Astrocyte of the spinal cord (primary cell): ENCODE data around the gene TMEM235.

Experiments
- DNase-seq: peaks from one replicate; pipeline ENCODE4 v3.0.0; 2011; ENCODE audit warnings: low read depth, low spot score
- H3K4me3 ChIP-seq: 2 replicates; pipeline ENCODE4 v1.5.1; 2011; ENCODE audit warnings: low read depth, mild to moderate bottlenecking, low read length, moderate library complexity
- in situ Hi-C: cut with HindIII; loops from 2 replicates; pipeline ENCODE4 v1.10.0; 2017; ENCODE audit warnings: low sequenced_read_pairs
- TF ChIP-seq, protein P1 (sequence below): IDR thresholded peaks from 2 replicates; pipeline ENCODE4 v1.5.1; 2012; ENCODE audit warnings: low read depth, mild to moderate bottlenecking, low read length, inconsistent platforms

The TMEM235 gene

DNA sequence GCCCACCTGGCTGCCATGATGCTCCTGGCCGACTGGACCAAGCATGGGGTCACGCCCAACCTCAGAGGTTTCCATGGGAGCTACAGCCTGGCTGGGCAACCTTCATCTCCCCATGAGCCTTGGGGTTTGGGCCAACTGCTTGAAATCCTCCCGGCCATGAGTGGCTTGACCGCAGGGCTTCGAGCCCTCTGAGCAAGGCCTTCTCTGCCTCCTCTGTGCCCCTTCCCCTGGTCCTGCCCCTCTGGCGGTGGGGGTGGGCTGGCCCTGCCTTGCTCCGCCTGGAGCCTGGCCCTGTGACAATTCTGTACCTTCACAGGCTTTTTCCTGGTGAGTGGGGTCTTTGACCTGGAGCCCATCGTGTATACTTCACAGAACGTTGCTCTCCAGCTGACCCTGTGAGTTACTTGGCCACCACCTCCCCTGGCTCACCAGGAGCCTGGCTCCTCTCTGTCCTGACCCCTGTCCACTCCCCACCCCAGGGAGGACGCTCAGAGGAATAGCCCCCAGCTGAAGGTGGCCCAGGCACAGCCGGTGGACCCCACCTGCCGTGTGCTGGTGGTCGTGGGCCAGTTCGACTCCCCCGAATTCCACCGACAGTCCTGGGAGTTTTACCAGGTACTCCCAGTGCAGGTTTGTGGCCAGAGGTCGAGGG lies 26.2 kb upstream of the TMEM235 start:
- no peak for DNase-seq
- TF ChIP-seq, protein P1, sequence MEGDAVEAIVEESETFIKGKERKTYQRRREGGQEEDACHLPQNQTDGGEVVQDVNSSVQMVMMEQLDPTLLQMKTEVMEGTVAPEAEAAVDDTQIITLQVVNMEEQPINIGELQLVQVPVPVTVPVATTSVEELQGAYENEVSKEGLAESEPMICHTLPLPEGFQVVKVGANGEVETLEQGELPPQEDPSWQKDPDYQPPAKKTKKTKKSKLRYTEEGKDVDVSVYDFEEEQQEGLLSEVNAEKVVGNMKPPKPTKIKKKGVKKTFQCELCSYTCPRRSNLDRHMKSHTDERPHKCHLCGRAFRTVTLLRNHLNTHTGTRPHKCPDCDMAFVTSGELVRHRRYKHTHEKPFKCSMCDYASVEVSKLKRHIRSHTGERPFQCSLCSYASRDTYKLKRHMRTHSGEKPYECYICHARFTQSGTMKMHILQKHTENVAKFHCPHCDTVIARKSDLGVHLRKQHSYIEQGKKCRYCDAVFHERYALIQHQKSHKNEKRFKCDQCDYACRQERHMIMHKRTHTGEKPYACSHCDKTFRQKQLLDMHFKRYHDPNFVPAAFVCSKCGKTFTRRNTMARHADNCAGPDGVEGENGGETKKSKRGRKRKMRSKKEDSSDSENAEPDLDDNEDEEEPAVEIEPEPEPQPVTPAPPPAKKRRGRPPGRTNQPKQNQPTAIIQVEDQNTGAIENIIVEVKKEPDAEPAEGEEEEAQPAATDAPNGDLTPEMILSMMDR = no peak
- H3K4me3 ChIP-seq = no peak overlapping the region
- in situ Hi-C loops = no loop called here

DNA sequence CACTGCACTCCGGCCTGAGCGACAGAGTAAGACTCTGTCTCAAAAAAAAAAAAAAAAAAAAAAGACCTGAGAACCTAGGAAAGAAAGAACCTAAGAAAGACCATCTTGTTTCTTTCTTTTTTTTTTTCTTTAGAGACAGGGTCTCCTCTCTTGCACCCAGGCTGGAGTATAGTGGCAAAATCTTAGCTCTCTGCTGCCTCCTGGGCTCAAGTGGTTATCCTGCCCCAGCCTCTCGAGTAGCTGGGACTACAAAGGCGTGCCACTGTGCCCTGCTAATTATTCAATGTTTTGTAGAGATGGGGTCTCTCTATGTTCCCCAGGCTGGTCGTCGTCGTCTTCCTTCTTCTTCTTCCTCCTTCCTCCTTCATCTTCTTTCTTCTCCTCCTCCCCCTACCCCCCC lies 25.1 kb upstream of the TMEM235 start:
- TF ChIP-seq, protein P1 = peak; percentile 2
- in situ Hi-C loops = no loop called here

DNA sequence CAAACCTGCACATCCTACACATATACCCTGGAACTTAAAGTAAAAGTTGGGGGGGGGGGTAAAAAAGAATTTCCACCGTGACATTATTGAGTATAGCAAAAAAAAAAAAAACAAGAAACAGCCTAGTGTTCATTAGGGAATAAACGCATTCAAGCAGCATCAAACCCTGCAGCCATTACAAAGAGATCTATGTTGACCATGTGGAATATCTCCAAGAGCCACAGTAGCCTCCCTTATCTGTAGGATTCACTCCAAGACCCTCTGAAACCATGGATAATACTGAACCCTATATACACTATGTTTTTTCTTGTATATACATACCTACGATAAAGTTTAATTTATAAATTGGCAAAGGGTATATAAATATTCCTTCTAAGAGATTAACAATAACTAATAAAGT lies 22.9 kb upstream of the TMEM235 start:
- no peak overlapping the region for H3K4me3 ChIP-seq
- in situ Hi-C loops = no loop called here
- no peak for DNase-seq
- TF ChIP-seq, protein P1 = no peak

More for the DNA sequence above, 25.1 kb upstream of the TMEM235 start:
- DNase-seq = no peak
- H3K4me3 ChIP-seq = no peak overlapping the region

DNA sequence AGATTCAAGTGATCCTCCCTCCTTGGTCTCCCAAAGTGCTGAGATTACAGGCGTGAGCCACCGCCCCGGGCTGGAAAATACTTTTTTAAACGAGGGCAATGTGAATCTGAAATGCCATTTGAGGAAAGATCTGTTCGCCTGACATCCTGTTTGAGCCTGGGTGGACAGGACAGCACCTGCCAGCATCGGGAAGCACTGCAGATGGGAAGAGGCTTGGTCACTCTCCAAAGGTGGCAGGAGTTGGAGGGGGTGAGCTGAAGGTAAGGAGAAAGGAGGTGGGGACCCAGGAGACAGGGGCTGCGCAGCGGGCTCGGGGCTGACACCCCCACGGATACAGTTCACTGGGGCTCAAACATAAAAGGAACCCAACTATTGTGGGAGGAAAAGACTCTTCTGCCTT lies 21.3 kb upstream of the TMEM235 start:
- TF ChIP-seq, protein P1 = no peak
- H3K4me3 ChIP-seq = no peak overlapping the region
- in situ Hi-C loops = no loop called here
- DNase-seq = no peak

DNA sequence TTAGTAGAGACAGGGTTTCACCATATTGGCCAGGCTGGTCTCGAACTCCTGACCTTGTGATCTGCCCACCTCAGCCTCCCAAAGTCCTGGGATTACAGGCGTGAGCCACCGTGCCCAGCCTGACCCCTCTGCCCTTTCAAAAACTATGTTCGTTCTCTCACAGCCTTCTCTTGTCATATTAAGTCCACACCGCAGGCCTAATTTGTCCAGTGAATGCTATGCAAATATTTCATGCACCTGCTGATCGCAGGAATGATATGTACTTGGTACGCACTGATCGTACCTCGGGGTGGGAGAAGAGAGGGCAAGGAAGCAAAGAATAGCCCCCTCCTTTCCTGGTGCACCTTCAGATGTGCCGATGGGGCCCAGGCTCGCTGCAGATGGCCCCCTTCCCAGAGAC lies 20.4 kb upstream of the TMEM235 start:
- in situ Hi-C loops = no loop called here
- TF ChIP-seq, protein P1 = no peak
- no peak for DNase-seq
- no peak overlapping the region for H3K4me3 ChIP-seq

DNA sequence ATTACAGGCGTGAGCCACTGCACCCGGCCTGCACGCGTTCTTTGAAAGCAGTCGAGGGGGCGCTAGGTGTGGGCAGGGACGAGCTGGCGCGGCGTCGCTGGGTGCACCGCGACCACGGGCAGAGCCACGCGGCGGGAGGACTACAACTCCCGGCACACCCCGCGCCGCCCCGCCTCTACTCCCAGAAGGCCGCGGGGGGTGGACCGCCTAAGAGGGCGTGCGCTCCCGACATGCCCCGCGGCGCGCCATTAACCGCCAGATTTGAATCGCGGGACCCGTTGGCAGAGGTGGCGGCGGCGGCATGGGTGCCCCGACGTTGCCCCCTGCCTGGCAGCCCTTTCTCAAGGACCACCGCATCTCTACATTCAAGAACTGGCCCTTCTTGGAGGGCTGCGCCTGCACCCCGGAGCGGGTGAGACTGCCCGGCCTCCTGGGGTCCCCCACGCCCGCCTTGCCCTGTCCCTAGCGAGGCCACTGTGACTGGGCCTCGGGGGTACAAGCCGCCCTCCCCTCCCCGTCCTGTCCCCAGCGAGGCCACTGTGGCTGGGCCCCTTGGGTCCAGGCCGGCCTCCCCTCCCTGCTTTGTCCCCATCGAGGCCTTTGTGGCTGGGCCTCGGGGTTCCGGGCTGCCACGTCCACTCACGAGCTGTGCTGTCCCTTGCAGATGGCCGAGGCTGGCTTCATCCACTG lies 17.3 kb upstream of the TMEM235 start, which contains the start of gene BIRC5:
Gene BIRC5, plus strand, starts transcription at position 238 of the 690 bp plus-strand sequence. Its CDS starts 64 bp downstream, at position 302.
- H3K4me3 ChIP-seq = peak within 1 kb of the TSS; percentile 85
- TF ChIP-seq, protein P1 = no peak
- peak; percentile 81 for DNase-seq
- in situ Hi-C loops = no loop called here
